CD14-positive monocyte (primary cell): Measurements from ENCODE around the gene NFE2L1. TPM values are rescaled to one million over a fixed set of nuclear protein-coding genes. Genes with fewer than 3 reads are reported as not detected.

Experiments used
- DNase-seq, 3 donors: peaks; one replicate each; pipeline ENCODE4 v3.0.0-alpha.2; 2011 to 2022
- H2AFZ ChIP-seq: 2 replicates; pipeline ENCODE4 v1.6.0; 2012; ENCODE audit warnings: mild to moderate bottlenecking, low read depth, low read length, inconsistent platforms; ENCODE audit not compliant: insufficient read depth, poor library complexity, severe bottlenecking
- H3K27ac ChIP-seq, 2 donors: 1 replicate in 1 of 2; 2 replicates in 1 of 2; pipeline ENCODE4 v1.5.1; 2012 to 2013; ENCODE audit warnings: low read length in 2 of 2, control low read depth in 1 of 2, inconsistent platforms in 1 of 2, low read depth in 1 of 2, mild to moderate bottlenecking in 1 of 2
- H3K27me3 ChIP-seq, 2 donors: one replicate each; pipeline versions ENCODE4 v1.6.0 to v1.6.1; 2011 to 2013; ENCODE audit warnings: low read length in 2 of 2; ENCODE audit not compliant: control insufficient read depth in 2 of 2, insufficient read depth in 2 of 2
- H3K36me3 ChIP-seq, 2 donors: replicated peaks in 1 of 2; 1 replicate in 1 of 2; 2 replicates in 1 of 2; pipeline versions ENCODE4 v1.5.1 to v1.6.1; 2012 to 2013; ENCODE audit warnings: low read length in 2 of 2, control low read depth in 1 of 2, inconsistent platforms in 1 of 2, mild to moderate bottlenecking in 1 of 2; ENCODE audit not compliant: insufficient read depth in 2 of 2, control insufficient read depth in 1 of 2
- H3K4me1 ChIP-seq, 2 donors: 1 replicate in 1 of 2; 2 replicates in 1 of 2; pipeline versions ENCODE4 v1.5.1 to v1.6.1; 2012 to 2013; ENCODE audit warnings: low read length in 2 of 2, control low read depth in 1 of 2, inconsistent platforms in 1 of 2, mild to moderate bottlenecking in 1 of 2, moderate library complexity in 1 of 2; ENCODE audit not compliant: insufficient read depth in 2 of 2, control insufficient read depth in 1 of 2
- H3K4me2 ChIP-seq: replicated peaks from 2 replicates; pipeline ENCODE3; 2012; ENCODE audit warnings: low read length, moderate library complexity, mild to moderate bottlenecking; ENCODE audit not compliant: poor library complexity, severe bottlenecking; ENCODE audit errors: extremely low read depth
- H3K4me3 ChIP-seq, 3 experiments: fragments of 200-600 bp in 1 of 3; sonication (generic) in 1 of 3; replicated peaks in 1 of 3; 1 replicate in 2 of 3; 2 replicates in 1 of 3; pipeline ENCODE4 v1.5.1; 2011 to 2013; ENCODE audit warnings: low read length in 3 of 3, mild to moderate bottlenecking in 3 of 3, control low read depth in 2 of 3, low read depth in 2 of 3, inconsistent platforms in 1 of 3, moderate library complexity in 1 of 3
- H3K79me2 ChIP-seq: 2 replicates; pipeline ENCODE4 v1.6.0; 2012; ENCODE audit warnings: mild to moderate bottlenecking, control low read depth, inconsistent platforms, low read length, moderate library complexity; ENCODE audit not compliant: insufficient read depth
- H3K9ac ChIP-seq: 2 replicates; pipeline ENCODE4 v1.6.0; 2017; ENCODE audit warnings: low read length, mild to moderate bottlenecking; ENCODE audit not compliant: insufficient read depth, poor library complexity, severe bottlenecking
- H3K9me3 ChIP-seq, 2 donors: replicated peaks in 1 of 2; 1 replicate in 1 of 2; 2 replicates in 1 of 2; pipeline versions ENCODE4 v1.5.1 to v1.6.1; 2012 to 2013; ENCODE audit warnings: low read length in 2 of 2, control low read depth in 1 of 2; ENCODE audit not compliant: control insufficient read depth in 1 of 2, insufficient read depth in 1 of 2
- H4K20me1 ChIP-seq: 2 replicates; pipeline ENCODE4 v1.6.0; 2012; ENCODE audit warnings: mild to moderate bottlenecking, low read length, control low read depth, moderate library complexity; ENCODE audit not compliant: insufficient read depth
- H3K27ac Mint-ChIP-seq, 7 donors: one replicate each; pipeline ENCODE4 v1.8.0; 2020; ENCODE audit warnings: mild to moderate bottlenecking in 7 of 7, mixed read lengths in 7 of 7, moderate library complexity in 6 of 7, inconsistent platforms in 2 of 7
- H3K27me3 Mint-ChIP-seq, 3 donors: one replicate each; pipeline ENCODE4 v1.8.0; 2021 to 2022; ENCODE audit warnings: low read depth in 3 of 3, mild to moderate bottlenecking in 3 of 3, mixed read lengths in 3 of 3, moderate library complexity in 3 of 3, inconsistent platforms in 1 of 3
- H3K36me3 Mint-ChIP-seq, 2 donors: one replicate each; pipeline ENCODE4 v1.8.0; 2020; ENCODE audit warnings: mixed read lengths in 2 of 2, inconsistent platforms in 1 of 2, mild to moderate bottlenecking in 1 of 2
- H3K4me1 Mint-ChIP-seq: one replicate; pipeline ENCODE4 v1.8.0; 2020; ENCODE audit warnings: mild to moderate bottlenecking, mixed read lengths
- H3K4me3 Mint-ChIP-seq, 2 donors: one replicate each; pipeline ENCODE4 v1.8.0; 2020; ENCODE audit warnings: mild to moderate bottlenecking in 2 of 2, mixed read lengths in 2 of 2, moderate library complexity in 1 of 2
- H3K9me3 Mint-ChIP-seq, 7 donors: one replicate each; pipeline ENCODE4 v1.8.0; 2020 to 2022; ENCODE audit warnings: mixed read lengths in 7 of 7, mild to moderate bottlenecking in 6 of 7, moderate library complexity in 6 of 7, inconsistent platforms in 2 of 7
- WGBS: methylation state at CpG from one replicate; pipeline ENCODE4 v1.1.5; 2013; ENCODE audit warnings: missing lambda C conversion rate; ENCODE audit not compliant: insufficient coverage; 5-methylcytosine and 5-hydroxymethylcytosine counted together
- intact Hi-C, 2 donors: fragments of 100-400 bp; cut with micrococcal nuclease; formaldehyde crosslinking; loops; one replicate each; pipeline versions ENCODE4 v1.15.0 to v1.15.1; 2023
- polyA plus RNA-seq, 3 donors: library from polyadenylated mRNA; depleted of rRNA in 1 of 3; unstranded in 2 of 3; stranded (reverse) in 1 of 3; fragments of 300-500 nt in 2 of 3; fragments of >200 nt in 1 of 3; fragmentation: Illumina TruSeq in 2 of 3; gene quantifications; 1 replicate in 2 of 3; 2 replicates in 1 of 3; pipeline ENCODE4 v1.2.3, GENCODE V29; 2012 to 2021
- TF ChIP-seq, protein P1 (sequence below): fragments of 200-600 bp; IDR thresholded peaks from one replicate; pipeline ENCODE4 v1.8.0; 2022; ENCODE audit warnings: antibody characterized with exemption, mild to moderate bottlenecking

The NFE2L1 gene
- polyA plus RNA-seq, 3 donors, result 2.8 to 27.0 (median 7.1) TPM

DNA sequence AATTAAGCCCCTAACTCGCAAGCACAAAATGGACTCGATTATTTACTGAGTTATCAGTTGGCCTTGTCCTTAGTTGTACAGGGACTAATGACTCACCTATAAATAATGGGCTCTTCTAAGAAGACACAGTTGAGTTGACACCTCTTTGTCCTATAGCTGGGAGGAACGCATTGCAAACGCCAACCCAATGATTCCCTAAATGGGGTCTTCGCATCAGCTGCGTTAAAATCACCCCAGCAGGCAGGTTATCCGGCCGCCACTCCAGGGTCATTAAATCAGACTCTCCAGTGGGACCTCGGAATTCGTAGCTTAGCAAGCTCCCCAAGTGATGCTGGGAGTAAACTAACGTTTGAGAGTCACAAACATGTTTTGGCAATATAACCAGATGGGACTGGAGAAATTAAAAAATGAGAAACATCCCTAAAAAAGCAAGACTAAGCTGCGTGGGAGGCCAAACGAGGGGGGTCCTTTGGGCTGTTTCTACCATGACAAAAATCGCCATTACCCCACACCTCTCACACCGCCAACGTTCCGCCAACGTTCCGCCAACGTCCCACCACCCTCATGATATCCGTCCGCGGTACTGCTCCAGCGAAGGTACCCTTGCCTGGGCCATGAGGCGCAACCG is 932 bp upstream of the NFE2L1 start:
- Histone ChIP-seq H3K36me3 (peaks cover 16 to 19% of the 10 kb centered on the region in 2 donors), H4K20me1 (peaks cover 27% of the 10 kb centered on the region), H3K79me2 (peaks cover 51% of the 10 kb centered on the region), H3K9me3 (no peaks in the 10 kb centered on the region), H3K4me3 (peak overlapping the region; percentile 52 to 89 (median 56)), H3K4me2 (peak overlapping the region; percentile 85), H2AFZ (peak overlapping the region; percentile 98), H3K4me1 (peaks cover 31 to 50% of the 10 kb centered on the region in 2 donors), H3K9ac (peak overlapping the region; percentile 83), H3K27ac (peak overlapping the region; percentile 86 to 97), H3K27me3 (no peaks in the 10 kb centered on the region)
- peak overlapping the region; percentile 96 to 100 (median 100) for H3K27ac Mint-ChIP-seq
- under 1% methylated on average over 24 of the region's 26 CpGs for WGBS
- no peak for DNase-seq
- peaks cover 17 to 19% of the 10 kb centered on the region in 2 donors for H3K36me3 Mint-ChIP-seq
- H3K27me3 Mint-ChIP-seq, result peaks cover 2 to 9% (median 7%) of the 10 kb centered on the region in 3 donors
- peaks cover 54% of the 10 kb centered on the region for H3K4me1 Mint-ChIP-seq
- H3K9me3 Mint-ChIP-seq, result peaks cover 0 to 2% (median 0%) of the 10 kb centered on the region in 7 donors
- TF ChIP-seq, protein P1, sequence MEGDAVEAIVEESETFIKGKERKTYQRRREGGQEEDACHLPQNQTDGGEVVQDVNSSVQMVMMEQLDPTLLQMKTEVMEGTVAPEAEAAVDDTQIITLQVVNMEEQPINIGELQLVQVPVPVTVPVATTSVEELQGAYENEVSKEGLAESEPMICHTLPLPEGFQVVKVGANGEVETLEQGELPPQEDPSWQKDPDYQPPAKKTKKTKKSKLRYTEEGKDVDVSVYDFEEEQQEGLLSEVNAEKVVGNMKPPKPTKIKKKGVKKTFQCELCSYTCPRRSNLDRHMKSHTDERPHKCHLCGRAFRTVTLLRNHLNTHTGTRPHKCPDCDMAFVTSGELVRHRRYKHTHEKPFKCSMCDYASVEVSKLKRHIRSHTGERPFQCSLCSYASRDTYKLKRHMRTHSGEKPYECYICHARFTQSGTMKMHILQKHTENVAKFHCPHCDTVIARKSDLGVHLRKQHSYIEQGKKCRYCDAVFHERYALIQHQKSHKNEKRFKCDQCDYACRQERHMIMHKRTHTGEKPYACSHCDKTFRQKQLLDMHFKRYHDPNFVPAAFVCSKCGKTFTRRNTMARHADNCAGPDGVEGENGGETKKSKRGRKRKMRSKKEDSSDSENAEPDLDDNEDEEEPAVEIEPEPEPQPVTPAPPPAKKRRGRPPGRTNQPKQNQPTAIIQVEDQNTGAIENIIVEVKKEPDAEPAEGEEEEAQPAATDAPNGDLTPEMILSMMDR, result no peak
- intact Hi-C loops, result loop anchor here in 1 of 2 donors (5.0 kb wide), 1 partner anchor 55 kb away; the partner anchor contains the start of gene CBX1
- peak overlapping the region; percentile 93 to 97 for H3K4me3 Mint-ChIP-seq

DNA sequence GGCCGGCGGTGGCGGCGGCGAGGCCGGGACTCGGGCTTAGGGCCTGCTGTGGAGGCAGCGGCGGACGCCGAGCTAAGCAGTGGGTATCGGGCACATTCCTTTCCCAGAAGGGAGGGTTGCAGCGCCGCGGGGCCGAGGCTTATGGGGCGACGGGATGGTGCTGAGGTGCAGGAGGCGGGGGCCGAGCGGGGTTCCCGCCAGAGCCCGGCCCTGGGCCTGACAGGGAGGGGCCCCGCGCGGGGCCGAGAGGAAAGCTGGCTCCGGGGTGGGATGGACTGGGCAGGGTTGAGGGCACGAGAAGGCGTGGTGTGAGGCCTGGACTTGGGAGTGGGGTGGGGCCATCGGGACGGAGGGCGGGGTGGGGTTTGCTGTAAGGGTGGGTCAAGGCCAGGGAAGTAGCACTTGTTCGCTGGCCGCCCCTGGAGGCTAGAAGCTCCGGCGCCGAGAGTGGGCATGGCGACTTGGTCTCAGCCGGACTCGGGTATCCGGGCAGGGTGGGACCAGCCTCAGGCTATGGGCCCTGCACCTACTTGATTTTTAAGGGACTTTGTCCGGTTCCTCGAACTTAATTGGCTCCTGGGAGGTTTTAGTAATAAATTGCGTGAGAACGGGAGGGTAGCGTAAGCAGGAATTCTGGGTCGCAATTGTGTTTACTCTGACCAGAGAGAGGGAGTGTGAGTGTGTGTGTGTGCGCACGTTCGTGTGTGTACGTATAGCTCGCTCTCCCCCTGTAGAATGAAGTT is 396 bp downstream of the NFE2L1 start:
- Mint-ChIP-seq H3K27me3 (peaks cover 2 to 3% (median 3%) of the 10 kb centered on the region in 3 donors), H3K4me3 (peak overlapping the region; percentile 93 to 97), H3K9me3 (peaks cover 0 to 2% (median 0%) of the 10 kb centered on the region in 7 donors), H3K4me1 (peaks cover 66% of the 10 kb centered on the region), H3K27ac (peak overlapping the region; percentile 92 to 100 (median 100)), H3K36me3 (peaks cover 31% of the 10 kb centered on the region in 2 donors)
- H4K20me1 ChIP-seq, result peaks cover 41% of the 10 kb centered on the region
- H3K4me2 ChIP-seq, result peak overlapping the region; percentile 85
- intact Hi-C loops, result loop anchor here in 1 of 2 donors (2.0 to 5.0 kb wide), 2 partner anchors 24 to 54 kb away; partner anchors contain the start of gene CBX1
- peak overlapping the region; percentile 86 to 97 for H3K27ac ChIP-seq
- H3K36me3 ChIP-seq, result peaks cover 28 to 32% of the 10 kb centered on the region in 2 donors
- H2AFZ ChIP-seq, result peak overlapping the region; percentile 98
- no peaks in the 10 kb centered on the region for H3K27me3 ChIP-seq
- peak overlapping the region; percentile 83 for H3K9ac ChIP-seq
- peaks cover 64% of the 10 kb centered on the region for H3K79me2 ChIP-seq
- TF ChIP-seq, protein P1, result no peak
- peak; percentile 48 to 80 (median 53) for DNase-seq
- no peaks in the 10 kb centered on the region for H3K9me3 ChIP-seq
- under 1% methylated on average over 48 of the region's 53 CpGs for WGBS
- peak overlapping the region; percentile 56 to 89 (median 72) for H3K4me3 ChIP-seq
- H3K4me1 ChIP-seq, result peaks cover 37 to 63% of the 10 kb centered on the region in 2 donors
